H1 (cell line): Measurements from ENCODE around the gene CRACDL. TPM values are rescaled to one million over a fixed set of nuclear protein-coding genes. Genes with fewer than 3 reads are reported as not detected.

ENCODE experiments used
- CTCF ChIA-PET: fragments of 300-600 bp; sonication (Branson Sonifier 250); formaldehyde crosslinking; loops from one replicate; lab custom pipeline; 2021; ENCODE audit not compliant: partially characterized antibody; lab: Charles Lee
- POLR2A ChIA-PET: fragments of 300-600 bp; sonication (Branson Sonifier 250); formaldehyde crosslinking; loops from one replicate; lab custom pipeline; 2021; ENCODE audit warnings: inconsistent platforms; ENCODE audit not compliant: partially characterized antibody; lab: Charles Lee
- DNase-seq, 2 experiments: peaks; one replicate each; pipeline versions ENCODE4 v3.0.0 to v3.0.0-alpha.2; 2010 to 2022; ENCODE audit warnings: low spot score in 2 of 2, low read depth in 1 of 2, mixed read lengths in 1 of 2
- FAIRE-seq: peaks from 2 replicates; lab custom pipeline; 2011; peaks lifted over from hg19 to GRCh38; lab: Jason Lieb, UNC
- H2AFZ ChIP-seq: 2 replicates; pipeline ENCODE4 v1.8.1; 2012; ENCODE audit warnings: low read length, inconsistent platforms
- H2AK5ac ChIP-seq: 2 replicates; pipeline ENCODE4 v1.6.1; 2013; ENCODE audit warnings: low read depth, low read length
- H2BK120ac ChIP-seq: replicated peaks from 2 replicates; pipeline ENCODE3; 2013; ENCODE audit warnings: low read depth, low read length, inconsistent platforms
- H2BK12ac ChIP-seq: 2 replicates; pipeline ENCODE4 v1.6.1; 2013; ENCODE audit warnings: low read depth, low read length
- H2BK15ac ChIP-seq: 2 replicates; pipeline ENCODE4 v1.6.1; 2013; ENCODE audit warnings: low read length
- H2BK20ac ChIP-seq: 2 replicates; pipeline ENCODE4 v1.6.1; 2013; ENCODE audit warnings: low read length
- H2BK5ac ChIP-seq: 2 replicates; pipeline ENCODE4 v1.6.1; 2013; ENCODE audit warnings: low read depth, low read length
- H3K14ac ChIP-seq: 2 replicates; pipeline ENCODE4 v1.6.1; 2013; ENCODE audit warnings: inconsistent platforms; ENCODE audit not compliant: insufficient read length
- H3K18ac ChIP-seq: 2 replicates; pipeline ENCODE4 v1.6.1; 2013; ENCODE audit warnings: low read length; ENCODE audit errors: extremely low read depth
- H3K23ac ChIP-seq: 2 replicates; pipeline ENCODE4 v1.6.1; 2013; ENCODE audit warnings: inconsistent platforms; ENCODE audit not compliant: insufficient read length
- H3K23me2 ChIP-seq: 2 replicates; pipeline ENCODE4 v1.6.1; 2013; ENCODE audit warnings: low read depth, low read length
- H3K27ac ChIP-seq: 2 replicates; pipeline ENCODE4 v1.6.1; 2011; ENCODE audit warnings: low read depth, low read length, inconsistent platforms
- H3K27me3 ChIP-seq, 4 experiments: replicated peaks in 1 of 4; 1 replicate in 1 of 4; 2 replicates in 3 of 4; pipeline versions ENCODE4 v1.6.1 to v1.8.1; 2011 to 2013; ENCODE audit warnings: low read length in 3 of 4, mild to moderate bottlenecking in 3 of 4, inconsistent platforms in 2 of 4, mixed read lengths in 2 of 4, moderate library complexity in 1 of 4; ENCODE audit not compliant: control insufficient read depth in 3 of 4, insufficient read depth in 3 of 4; ENCODE audit errors: extremely low read depth in 1 of 4
- H3K36me3 ChIP-seq, 4 experiments: 2 replicates each; pipeline versions ENCODE4 v1.6.1 to v1.8.1; 2011 to 2013; ENCODE audit warnings: mild to moderate bottlenecking in 4 of 4, low read length in 3 of 4, moderate library complexity in 2 of 4, control low read depth in 1 of 4, inconsistent platforms in 1 of 4; ENCODE audit not compliant: insufficient read depth in 4 of 4, control insufficient read depth in 2 of 4
- H3K4ac ChIP-seq: replicated peaks from 2 replicates; pipeline ENCODE3; 2013; ENCODE audit warnings: low read length, low read depth, mixed read lengths, inconsistent platforms; ENCODE audit not compliant: insufficient read length
- H3K4me1 ChIP-seq, 4 experiments: replicated peaks in 1 of 4; 1 replicate in 1 of 4; 2 replicates in 3 of 4; pipeline versions ENCODE4 v1.6.1 to v1.8.1; 2011 to 2013; ENCODE audit warnings: low read length in 3 of 4, inconsistent platforms in 2 of 4, mixed read lengths in 1 of 4; ENCODE audit not compliant: insufficient read depth in 4 of 4, control insufficient read depth in 3 of 4
- H3K4me2 ChIP-seq, 2 experiments: 2 replicates each; pipeline versions ENCODE4 v1.6.1 to v1.8.1; 2011 to 2013; ENCODE audit warnings: low read depth in 2 of 2, low read length in 2 of 2, control low read depth in 1 of 2, inconsistent platforms in 1 of 2, mild to moderate bottlenecking in 1 of 2; ENCODE audit not compliant: insufficient read depth in 1 of 2
- H3K4me3 ChIP-seq, 4 experiments: fragments of 200-600, 300-600 bp in 1 of 4; sonication (generic), shearing (Covaris generic), sonication (Bioruptor Twin) in 1 of 4; 2 replicates each; pipeline versions ENCODE4 v1.5.1 to v1.8.1; 2011 to 2016; ENCODE audit warnings: low read length in 4 of 4, low read depth in 3 of 4, control low read depth in 2 of 4, inconsistent platforms in 2 of 4, mild to moderate bottlenecking in 2 of 4, mixed read lengths in 1 of 4, moderate library complexity in 1 of 4; ENCODE audit not compliant: insufficient read depth in 2 of 4; ENCODE audit errors: extremely low read depth in 1 of 4
- H3K56ac ChIP-seq: replicated peaks from 2 replicates; pipeline ENCODE3; 2013; ENCODE audit warnings: low read depth, mild to moderate bottlenecking, mixed read lengths, low read length, inconsistent platforms; ENCODE audit not compliant: insufficient read length
- H3K79me1 ChIP-seq: 2 replicates; pipeline ENCODE4 v1.6.1; 2013; ENCODE audit warnings: low read depth, low read length, control low read depth
- H3K79me2 ChIP-seq, 2 experiments: 2 replicates each; pipeline versions ENCODE4 v1.6.1 to v1.8.1; 2012 to 2013; ENCODE audit warnings: low read length in 2 of 2, mild to moderate bottlenecking in 2 of 2, inconsistent platforms in 1 of 2; ENCODE audit not compliant: insufficient read depth in 2 of 2, control insufficient read depth in 1 of 2
- H3K9ac ChIP-seq, 4 experiments: replicated peaks in 1 of 4; 1 replicate in 1 of 4; 2 replicates in 3 of 4; pipeline versions ENCODE4 v1.6.1 to v1.8.1; 2011 to 2013; ENCODE audit warnings: low read depth in 3 of 4, low read length in 3 of 4, control low read depth in 2 of 4, mild to moderate bottlenecking in 2 of 4, moderate library complexity in 2 of 4, inconsistent platforms in 1 of 4; ENCODE audit errors: extremely low read depth in 1 of 4
- H3K9me3 ChIP-seq, 2 experiments: 2 replicates each; pipeline versions ENCODE4 v1.6.1 to v1.8.1; 2012 to 2013; ENCODE audit warnings: mild to moderate bottlenecking in 2 of 2, moderate library complexity in 2 of 2, control low read depth in 1 of 2, inconsistent platforms in 1 of 2, low read depth in 1 of 2, low read length in 1 of 2, mixed read lengths in 1 of 2; ENCODE audit not compliant: insufficient read depth in 2 of 2
- H4K20me1 ChIP-seq, 2 experiments: replicated peaks in 1 of 2; 2 replicates each; pipeline versions ENCODE3 to v1.8.1; 2011 to 2013; ENCODE audit warnings: inconsistent platforms in 2 of 2, low read length in 2 of 2, mild to moderate bottlenecking in 1 of 2; ENCODE audit not compliant: insufficient read depth in 2 of 2, control insufficient read depth in 1 of 2
- H4K5ac ChIP-seq: 2 replicates; pipeline ENCODE4 v1.6.1; 2013; ENCODE audit warnings: low read length, low read depth, mixed read lengths, inconsistent platforms; ENCODE audit not compliant: insufficient read length
- H4K8ac ChIP-seq: 2 replicates; pipeline ENCODE4 v1.8.0; 2013; ENCODE audit warnings: mild to moderate bottlenecking, moderate library complexity, low read length, inconsistent platforms; ENCODE audit not compliant: insufficient read depth; ENCODE audit errors: extremely low read depth
- H4K91ac ChIP-seq: replicated peaks from 2 replicates; pipeline ENCODE3; 2013; ENCODE audit warnings: low read length, mixed read lengths, inconsistent platforms; ENCODE audit not compliant: insufficient read length
- CTBP2 ChIP-seq: IDR thresholded peaks from 2 replicates; pipeline ENCODE4 v1.7.0; 2011; ENCODE audit warnings: borderline replicate concordance, mild to moderate bottlenecking, moderate library complexity, mixed read lengths, low read length; ENCODE audit not compliant: insufficient read depth, insufficient read length
- GTF2F1 ChIP-seq: IDR thresholded peaks from 2 replicates; pipeline ENCODE4 v1.6.1; 2012; ENCODE audit warnings: low read depth, low read length, improper control_type of control experiment, borderline replicate concordance
- NANOG ChIP-seq: IDR thresholded peaks from 2 replicates; pipeline ENCODE4 v1.6.1; 2011; ENCODE audit warnings: low read length, low read depth, mild to moderate bottlenecking, inconsistent platforms; ENCODE audit not compliant: insufficient read depth, poor library complexity, severe bottlenecking
- POLR2A ChIP-seq, 2 experiments: IDR thresholded peaks; 1 replicate in 1 of 2; 2 replicates in 1 of 2; pipeline ENCODE4 v1.6.1; 2011; ENCODE audit warnings: low read depth in 2 of 2, low read length in 2 of 2, mild to moderate bottlenecking in 2 of 2; ENCODE audit errors: control extremely low read depth in 1 of 2
- RFX5 ChIP-seq: IDR thresholded peaks from 2 replicates; pipeline ENCODE4 v1.6.1; 2011; ENCODE audit warnings: low read depth, low read length, improper control_type of control experiment, borderline replicate concordance
- TAF1 ChIP-seq: IDR thresholded peaks from 2 replicates; pipeline ENCODE4 v1.6.1; 2011; ENCODE audit warnings: mild to moderate bottlenecking, low read depth, low read length
- WGBS, 2 experiments: shearing (Covaris generic) in 1 of 2; methylation state at CpG; one replicate each; pipeline versions ENCODE4 v1.1.6 to v1.1.7; 2013 to 2015; ENCODE audit warnings: low lambda C conversion rate in 2 of 2, mixed read lengths in 2 of 2, inconsistent platforms in 1 of 2, low coverage in 1 of 2, missing lambda C conversion rate in 1 of 2; ENCODE audit not compliant: insufficient replicate concordance in 2 of 2, insufficient coverage in 1 of 2, insufficient read length in 1 of 2; ENCODE audit errors: extremely low coverage in 1 of 2, missing lambda C conversion rate in 1 of 2; 5-methylcytosine and 5-hydroxymethylcytosine counted together
- polyA plus RNA-seq, 7 experiments: library from polyadenylated mRNA; depleted of rRNA in 3 of 7; stranded (reverse) in 5 of 7; unstranded in 2 of 7; fragments of >200 nt in 5 of 7; fragments of 200-250 nt in 2 of 7; gene quantifications; 1 replicate in 5 of 7; 2 replicates in 1 of 7; 4 replicates in 1 of 7; pipeline versions ENCODE4 v1.2.1 to v1.2.3, GENCODE V29; 2011 to 2013; ENCODE audit warnings: missing spikeins in 2 of 7, mixed read lengths in 2 of 7
- total RNA-seq: library from RNA; stranded (reverse); fragmentation: NEBNext Ultra II Directional; extraction: Animal tissue kit (Norgen Biotek cat#: 25700); gene quantifications from 2 replicates; pipeline ENCODE4 v1.2.1, GENCODE V29; 2021
- TF ChIP-seq, protein P1 (sequence below): IDR thresholded peaks from 2 replicates; pipeline ENCODE4 v1.6.1; 2012; ENCODE audit warnings: low read length, inconsistent platforms
- TF ChIP-seq, protein P2 (sequence below), 3 experiments: IDR thresholded peaks; 1 replicate in 2 of 3; 2 replicates in 1 of 3; pipeline versions ENCODE4 v1.5.1 to v1.6.1; 2011; ENCODE audit warnings: low read length in 3 of 3, mild to moderate bottlenecking in 3 of 3, inconsistent platforms in 2 of 3, low read depth in 1 of 3, moderate library complexity in 1 of 3; ENCODE audit not compliant: insufficient read depth in 1 of 3; ENCODE audit errors: control extremely low read depth in 1 of 3
- TF ChIP-seq, protein P3 (sequence below): IDR thresholded peaks from 2 replicates; pipeline ENCODE4 v1.6.1; 2012; ENCODE audit warnings: inconsistent platforms

The CRACDL gene
- total and polyA plus RNA-seq, 2 of the 8 experiments (the other 6 are each of a cell fraction or from before 2014, with no cell fraction given): 0.07 to 0.38 TPM

- no peak overlapping the region for H2BK12ac ChIP-seq
- 97% methylated on average over 6 of the region's 6 CpGs; no CpG with 5 or more reads in 1 of the 2 experiments for WGBS, 2 experiments
- H3K36me3 ChIP-seq: peaks cover 0 to 8% (median 0%) of the 10 kb centered on the region in 4 experiments; a peak in 2 of 8 replicates
- H3K18ac ChIP-seq: no peak overlapping the region
- no peak overlapping the region for H3K4me3 ChIP-seq
- no peaks in the 10 kb centered on the region for H3K79me1 ChIP-seq
- H4K20me1 ChIP-seq: no peaks in the 10 kb centered on the region
- H4K5ac ChIP-seq: no peak overlapping the region
- H3K14ac ChIP-seq: no peak overlapping the region
- ChIA-PET CTCF (no interaction called here), POLR2A (no interaction called here)
- no peaks in the 10 kb centered on the region for H3K4me1 ChIP-seq
- no peak overlapping the region for H2BK20ac ChIP-seq
- H4K91ac ChIP-seq: no peak overlapping the region
- no peak overlapping the region for H4K8ac ChIP-seq
- DNase-seq (no peak), FAIRE-seq (no peak)
- H3K23me2 ChIP-seq: peaks cover 5% of the 10 kb centered on the region; the same call in 1 of the 2 replicates
- H3K9ac ChIP-seq: no peak overlapping the region
- H3K9me3 ChIP-seq: peaks cover 0 to 8% of the 10 kb centered on the region in 2 experiments; a peak in 3 of 4 replicates
- no peak overlapping the region for H3K27ac ChIP-seq
- no peaks in the 10 kb centered on the region for H3K79me2 ChIP-seq
- H2BK15ac ChIP-seq: no peak overlapping the region
- H2BK120ac ChIP-seq: no peak overlapping the region
- H3K23ac ChIP-seq: no peak overlapping the region
- H3K27me3 ChIP-seq: peaks cover 13 to 33% (median 27%) of the 10 kb centered on the region in 4 experiments
- H2BK5ac ChIP-seq: no peak overlapping the region
- H3K4me2 ChIP-seq: no peak overlapping the region
- no peak overlapping the region for H2AK5ac ChIP-seq
- H2AFZ ChIP-seq: no peak overlapping the region
- no peak overlapping the region for H3K4ac ChIP-seq
- no peak overlapping the region for H3K56ac ChIP-seq
- TF ChIP-seq, protein P1, sequence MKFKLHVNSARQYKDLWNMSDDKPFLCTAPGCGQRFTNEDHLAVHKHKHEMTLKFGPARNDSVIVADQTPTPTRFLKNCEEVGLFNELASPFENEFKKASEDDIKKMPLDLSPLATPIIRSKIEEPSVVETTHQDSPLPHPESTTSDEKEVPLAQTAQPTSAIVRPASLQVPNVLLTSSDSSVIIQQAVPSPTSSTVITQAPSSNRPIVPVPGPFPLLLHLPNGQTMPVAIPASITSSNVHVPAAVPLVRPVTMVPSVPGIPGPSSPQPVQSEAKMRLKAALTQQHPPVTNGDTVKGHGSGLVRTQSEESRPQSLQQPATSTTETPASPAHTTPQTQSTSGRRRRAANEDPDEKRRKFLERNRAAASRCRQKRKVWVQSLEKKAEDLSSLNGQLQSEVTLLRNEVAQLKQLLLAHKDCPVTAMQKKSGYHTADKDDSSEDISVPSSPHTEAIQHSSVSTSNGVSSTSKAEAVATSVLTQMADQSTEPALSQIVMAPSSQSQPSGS: no peak
- TF ChIP-seq, protein P2, sequence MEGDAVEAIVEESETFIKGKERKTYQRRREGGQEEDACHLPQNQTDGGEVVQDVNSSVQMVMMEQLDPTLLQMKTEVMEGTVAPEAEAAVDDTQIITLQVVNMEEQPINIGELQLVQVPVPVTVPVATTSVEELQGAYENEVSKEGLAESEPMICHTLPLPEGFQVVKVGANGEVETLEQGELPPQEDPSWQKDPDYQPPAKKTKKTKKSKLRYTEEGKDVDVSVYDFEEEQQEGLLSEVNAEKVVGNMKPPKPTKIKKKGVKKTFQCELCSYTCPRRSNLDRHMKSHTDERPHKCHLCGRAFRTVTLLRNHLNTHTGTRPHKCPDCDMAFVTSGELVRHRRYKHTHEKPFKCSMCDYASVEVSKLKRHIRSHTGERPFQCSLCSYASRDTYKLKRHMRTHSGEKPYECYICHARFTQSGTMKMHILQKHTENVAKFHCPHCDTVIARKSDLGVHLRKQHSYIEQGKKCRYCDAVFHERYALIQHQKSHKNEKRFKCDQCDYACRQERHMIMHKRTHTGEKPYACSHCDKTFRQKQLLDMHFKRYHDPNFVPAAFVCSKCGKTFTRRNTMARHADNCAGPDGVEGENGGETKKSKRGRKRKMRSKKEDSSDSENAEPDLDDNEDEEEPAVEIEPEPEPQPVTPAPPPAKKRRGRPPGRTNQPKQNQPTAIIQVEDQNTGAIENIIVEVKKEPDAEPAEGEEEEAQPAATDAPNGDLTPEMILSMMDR (IDR thresholded peaks at IDR 0.05; ENCODE audit: control extremely low read depth in 1 of 3, insufficient read depth in 1 of 3, low read depth in 1 of 3, low read length in 3 of 3): no peak
- TF ChIP-seq GTF2F1 (no peak), NANOG (no peak), RFX5 (no peak), CTBP2 (no peak), POLR2A (IDR thresholded peaks at IDR 0.05; ENCODE audit: control extremely low read depth in 1 of 2, low read depth in 2 of 2, low read length in 2 of 2) (no peak), TAF1 (no peak)
- TF ChIP-seq, protein P3, sequence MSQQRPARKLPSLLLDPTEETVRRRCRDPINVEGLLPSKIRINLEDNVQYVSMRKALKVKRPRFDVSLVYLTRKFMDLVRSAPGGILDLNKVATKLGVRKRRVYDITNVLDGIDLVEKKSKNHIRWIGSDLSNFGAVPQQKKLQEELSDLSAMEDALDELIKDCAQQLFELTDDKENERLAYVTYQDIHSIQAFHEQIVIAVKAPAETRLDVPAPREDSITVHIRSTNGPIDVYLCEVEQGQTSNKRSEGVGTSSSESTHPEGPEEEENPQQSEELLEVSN: no peak
Observed at GRCh38 chr2:98825858-98826257, 110.2 kb downstream of the CRACDL start.
